ENCODE data around the gene IL1R1. TPM values are rescaled to one million over a fixed set of nuclear protein-coding genes. Genes with fewer than 3 reads are reported as not detected.
A peak's percentile ranks its signal among the peaks of the same experiment; 100 is the strongest.

The IL1R1 gene
- total RNA-seq, 4 donors from 2014 or later = 51.1 to 141 (median 70.9) TPM

DNA sequence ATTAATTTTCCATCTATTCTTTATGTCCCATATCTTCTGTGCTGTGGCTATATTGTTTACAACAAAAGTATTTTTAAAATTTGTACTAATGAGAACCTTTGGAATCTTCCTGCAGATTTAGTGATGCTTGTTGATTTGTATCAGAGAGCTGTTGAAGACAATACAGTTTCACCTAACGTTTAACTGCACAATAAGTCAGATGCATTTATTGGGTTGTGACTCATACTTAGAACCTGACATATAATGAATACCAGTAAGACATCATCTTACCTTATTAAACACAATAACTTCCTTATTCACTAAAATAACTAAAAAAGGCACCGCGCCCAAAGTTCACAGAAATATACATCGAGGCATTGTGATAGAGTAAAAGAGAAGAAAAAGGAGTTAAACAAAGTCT is 43.8 kb upstream of the IL1R1 start:
- H3K4me3 ChIP-seq = no peak overlapping the region
- H3K27ac ChIP-seq = no peak overlapping the region
- no peaks in the 10 kb centered on the region for H3K9me3 ChIP-seq
- TF ChIP-seq POLR2AphosphoS5 (IDR thresholded peaks at IDR 0.05) (no peak), POLR2A (IDR thresholded peaks at IDR 0.05) (no peak), EP300 (IDR thresholded peaks at IDR 0.05) (no peak), CTCF (IDR thresholded peaks at IDR 0.05) (no peak)
- no peaks in the 10 kb centered on the region for H3K36me3 ChIP-seq
- no peaks in the 10 kb centered on the region for H3K27me3 ChIP-seq
- no peak for ATAC-seq
- 91 to 93% methylated on average over 4 of the region's 4 CpGs for WGBS, 2 donors (ENCODE audit: low coverage in 1 of 2)
- H3K4me1 ChIP-seq = peaks cover 0 to 7% (median 0%) of the 10 kb centered on the region in 3 donors

- no peak for ATAC-seq
- Histone ChIP-seq H3K27ac (no peak overlapping the region), H3K27me3 (no peaks in the 10 kb centered on the region), H3K36me3 (no peaks in the 10 kb centered on the region), H3K4me1 (peaks cover 0 to 14% (median 5%) of the 10 kb centered on the region in 3 donors), H3K4me3 (no peak overlapping the region), H3K9me3 (no peaks in the 10 kb centered on the region)
- 53 to 87% methylated on average over 5 to 6 of the region's 7 CpGs for WGBS, 2 donors (ENCODE audit: low coverage in 1 of 2)
- TF ChIP-seq CTCF (IDR thresholded peaks at IDR 0.05) = no peak
- peak; percentile 71 for TF ChIP-seq POLR2AphosphoS5 (IDR thresholded peaks at IDR 0.05)
Observed at GRCh38 chr2:102099536-102100298, 42.8 kb upstream of the IL1R1 start.

DNA sequence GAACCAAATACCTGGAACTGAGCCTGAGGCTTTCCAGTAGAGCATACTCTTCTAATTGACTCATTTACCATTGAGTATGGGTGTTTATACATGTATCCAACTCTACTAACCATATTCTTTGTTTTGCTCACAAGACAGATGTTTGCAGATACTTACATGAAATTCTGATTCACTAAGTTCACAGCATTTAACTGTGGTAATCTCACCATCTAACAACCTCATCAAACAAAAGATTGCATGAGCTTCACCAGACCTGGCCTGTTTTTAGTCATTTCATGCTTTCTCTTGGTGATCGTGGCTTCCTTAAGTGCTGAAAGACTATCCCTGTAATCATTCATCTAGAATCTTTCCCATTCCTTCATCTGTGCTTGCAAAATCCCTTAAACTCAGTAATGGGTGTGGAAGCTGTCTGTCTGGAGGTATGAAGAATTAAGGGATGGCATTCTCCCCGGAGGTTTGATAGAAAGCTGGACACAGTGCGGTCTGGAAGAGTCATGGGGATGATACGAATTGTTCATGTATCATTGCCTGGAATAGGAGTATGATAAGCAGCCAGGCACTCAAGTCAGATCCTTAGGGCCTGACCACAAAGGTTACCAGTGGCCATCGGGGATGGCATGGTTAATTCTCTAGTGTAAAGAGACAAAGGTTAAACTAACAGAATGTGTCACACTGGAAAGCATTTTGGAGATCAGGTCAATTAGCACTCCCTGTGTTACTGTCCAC is 42.0 kb upstream of the IL1R1 start:
- H3K4me3 ChIP-seq = no peak overlapping the region
- WGBS, 2 donors (ENCODE audit: low coverage in 1 of 2) = 60 to 64% methylated on average over 4 of the region's 5 CpGs
- peaks cover 0 to 21% (median 5%) of the 10 kb centered on the region in 3 donors for H3K4me1 ChIP-seq
- H3K27ac ChIP-seq = no peak overlapping the region
- ATAC-seq = no peak
- no peaks in the 10 kb centered on the region for H3K36me3 ChIP-seq
- peak; percentile 67 for TF ChIP-seq POLR2AphosphoS5 (IDR thresholded peaks at IDR 0.05)
- no peak for TF ChIP-seq EP300 (IDR thresholded peaks at IDR 0.05)
- no peaks in the 10 kb centered on the region for H3K27me3 ChIP-seq
- H3K9me3 ChIP-seq = no peaks in the 10 kb centered on the region

- Histone ChIP-seq H3K4me3 (no peak overlapping the region), H3K9me3 (no peaks in the 10 kb centered on the region), H3K27ac (no peak overlapping the region), H3K36me3 (no peaks in the 10 kb centered on the region), H3K27me3 (no peaks in the 10 kb centered on the region), H3K4me1 (peaks cover 0 to 28% (median 5%) of the 10 kb centered on the region in 3 donors)
- 47 to 86% methylated on average over 4 to 5 of the region's 5 CpGs for WGBS, 2 donors (ENCODE audit: low coverage in 1 of 2)
- no peak for TF ChIP-seq EP300 (IDR thresholded peaks at IDR 0.05)
- TF ChIP-seq POLR2AphosphoS5 (IDR thresholded peaks at IDR 0.05) = no peak
- no peak for TF ChIP-seq POLR2A (IDR thresholded peaks at IDR 0.05)
- no peak for TF ChIP-seq CTCF (IDR thresholded peaks at IDR 0.05)
- ATAC-seq = no peak
Observed at GRCh38 chr2:102101097-102101848, 41.3 kb upstream of the IL1R1 start.
